Measurements from ENCODE around the gene CACNA2D3.

- TF ChIP-seq SUZ12 (IDR thresholded peaks at IDR 0.05) (no peak), NFRKB (IDR thresholded peaks at IDR 0.05) (no peak), SP1 (IDR thresholded peaks at IDR 0.05) (no peak), LEF1 (IDR thresholded peaks at IDR 0.05; ENCODE audit: borderline replicate concordance) (no peak), ZNF384 (IDR thresholded peaks at IDR 0.05) (no peak), FOXK2 (IDR thresholded peaks at IDR 0.05) (no peak), PKNOX1 (IDR thresholded peaks at IDR 0.05) (no peak), BHLHE40 (IDR thresholded peaks at IDR 0.05; ENCODE audit: borderline replicate concordance) (no peak), TARDBP (IDR thresholded peaks at IDR 0.05) (no peak), FOXA1 (IDR thresholded peaks at IDR 0.05) (no peak), CTBP1 (IDR thresholded peaks at IDR 0.05; ENCODE audit: borderline replicate concordance) (no peak), ARNT (IDR thresholded peaks at IDR 0.05) (no peak), FOXM1 (IDR thresholded peaks at IDR 0.05; ENCODE audit: borderline replicate concordance) (no peak), L3MBTL2 (conservative IDR thresholded peaks at IDR 0.05) (no peak)
Observed at GRCh38 chr3:54582424-54582823, 460.1 kb downstream of the CACNA2D3 start.

Data from HEK293T (cell line).